ENCODE measurements around the gene KRTAP10-8.
"Not testable (repeated sequence)": the region's sequence is repeated elsewhere in the genome, so short reads cannot be mapped to it uniquely, and the experiment has no call there.

Gene KRTAP10-8

GRCh38 chr21:44612029-44612486, at the start of gene KRTAP10-8:
Gene KRTAP10-8 (plus strand): TSS chr21:44612079. CDS start chr21:44612101, 22 bp downstream.
- no peak for DNase-seq

GRCh38 chr21:44564099-44564498, 47.8 kb upstream of the KRTAP10-8 start:
- DNase-seq: no peak

- DNase-seq: no peak
Observed at GRCh38 chr21:44564886-44565598, 46.8 kb upstream of the KRTAP10-8 start.

GRCh38 chr21:44566403-44566802, 45.5 kb upstream of the KRTAP10-8 start:
- DNase-seq: no peak

GRCh38 chr21:44567481-44568171, 44.3 kb upstream of the KRTAP10-8 start:
- no peak for DNase-seq

- no peak for DNase-seq
Observed at GRCh38 chr21:44568261-44568660, 43.6 kb upstream of the KRTAP10-8 start.

GRCh38 chr21:44568667-44569556, 43.0 kb upstream of the KRTAP10-8 start:
- DNase-seq: no peak

GRCh38 chr21:44569861-44570517, 41.9 kb upstream of the KRTAP10-8 start:
- no peak for DNase-seq

- no peak for DNase-seq
Observed at GRCh38 chr21:44571296-44571695, 40.6 kb upstream of the KRTAP10-8 start.

- DNase-seq: no peak
Observed at GRCh38 chr21:44571844-44572782, 39.8 kb upstream of the KRTAP10-8 start.

GRCh38 chr21:44572959-44573583, 38.8 kb upstream of the KRTAP10-8 start:
- no peak for DNase-seq

- not testable (repeated sequence) for DNase-seq
Observed at GRCh38 chr21:44573630-44574456, 38.0 kb upstream of the KRTAP10-8 start, which contains the start of gene KRTAP10-4. Gene KRTAP10-4 (plus strand): TSS chr21:44573729. CDS start chr21:44573759, 30 bp downstream.

GRCh38 chr21:44574457-44575306, 37.2 kb upstream of the KRTAP10-8 start:
- DNase-seq: no peak

GRCh38 chr21:44575307-44576024, 36.4 kb upstream of the KRTAP10-8 start:
- DNase-seq: no peak

GRCh38 chr21:44576025-44576420, 35.9 kb upstream of the KRTAP10-8 start:
- DNase-seq: no peak

GRCh38 chr21:44578371-44579055, 33.4 kb upstream of the KRTAP10-8 start:
- DNase-seq: no peak

GRCh38 chr21:44579056-44579832, 32.6 kb upstream of the KRTAP10-8 start:
- DNase-seq: no peak

All from CD4-positive, alpha-beta T cell treated with Interleukin-17A for 4 hours (primary cell).